IPS-18c (cell line): ENCODE results near the gene PCDHGA6.
"Not testable (repeated sequence)": the region's sequence is repeated elsewhere in the genome, so short reads cannot be mapped to it uniquely, and the experiment has no call there.

Experiments
- H3K4me3 ChIP-seq: 2 replicates; pipeline ENCODE4 v1.7.0; 2013; ENCODE audit warnings: low read depth, mild to moderate bottlenecking, low read length, moderate library complexity; ENCODE audit not compliant: insufficient read depth
- H3K9me3 ChIP-seq: one replicate; pipeline ENCODE4 v1.6.1; 2013; ENCODE audit warnings: mild to moderate bottlenecking, low read length, moderate library complexity; ENCODE audit not compliant: control insufficient read depth, insufficient read depth

Gene PCDHGA6

DNA sequence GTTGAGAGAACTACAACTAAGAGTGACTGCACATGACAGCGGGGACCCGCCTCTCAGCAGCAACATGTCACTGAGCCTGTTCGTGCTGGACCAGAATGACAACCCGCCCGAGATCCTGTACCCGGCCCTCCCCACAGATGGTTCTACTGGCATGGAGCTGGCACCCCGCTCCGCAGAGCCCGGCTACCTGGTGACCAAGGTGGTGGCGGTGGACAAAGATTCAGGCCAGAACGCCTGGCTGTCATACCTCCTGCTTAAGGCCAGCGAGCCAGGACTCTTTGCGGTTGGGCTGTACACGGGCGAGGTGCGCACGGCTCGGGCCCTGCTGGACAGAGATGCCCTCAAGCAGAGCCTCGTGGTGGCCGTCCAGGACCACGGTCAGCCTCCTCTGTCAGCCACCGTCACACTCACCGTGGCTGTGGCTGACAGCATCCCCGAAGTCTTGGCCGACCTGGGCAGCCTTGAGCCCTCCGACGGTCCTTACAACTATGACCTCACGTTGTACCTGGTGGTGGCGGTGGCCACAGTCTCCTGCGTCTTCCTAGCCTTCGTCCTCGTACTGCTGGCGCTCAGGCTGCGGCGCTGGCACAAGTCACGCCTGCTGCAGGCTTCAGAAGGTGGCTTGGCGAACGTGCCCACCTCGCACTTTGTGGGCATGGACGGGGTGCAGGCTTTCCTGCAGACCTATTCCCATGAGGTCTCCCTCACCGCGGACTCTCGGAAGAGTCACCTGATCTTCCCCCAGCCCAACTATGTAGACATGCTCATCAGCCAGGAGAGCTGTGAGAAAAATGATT lies 11.0 kb downstream of the PCDHGA6 start:
- H3K4me3 ChIP-seq = no peak overlapping the region
- peaks cover 22% of the 10 kb centered on the region for H3K9me3 ChIP-seq

DNA sequence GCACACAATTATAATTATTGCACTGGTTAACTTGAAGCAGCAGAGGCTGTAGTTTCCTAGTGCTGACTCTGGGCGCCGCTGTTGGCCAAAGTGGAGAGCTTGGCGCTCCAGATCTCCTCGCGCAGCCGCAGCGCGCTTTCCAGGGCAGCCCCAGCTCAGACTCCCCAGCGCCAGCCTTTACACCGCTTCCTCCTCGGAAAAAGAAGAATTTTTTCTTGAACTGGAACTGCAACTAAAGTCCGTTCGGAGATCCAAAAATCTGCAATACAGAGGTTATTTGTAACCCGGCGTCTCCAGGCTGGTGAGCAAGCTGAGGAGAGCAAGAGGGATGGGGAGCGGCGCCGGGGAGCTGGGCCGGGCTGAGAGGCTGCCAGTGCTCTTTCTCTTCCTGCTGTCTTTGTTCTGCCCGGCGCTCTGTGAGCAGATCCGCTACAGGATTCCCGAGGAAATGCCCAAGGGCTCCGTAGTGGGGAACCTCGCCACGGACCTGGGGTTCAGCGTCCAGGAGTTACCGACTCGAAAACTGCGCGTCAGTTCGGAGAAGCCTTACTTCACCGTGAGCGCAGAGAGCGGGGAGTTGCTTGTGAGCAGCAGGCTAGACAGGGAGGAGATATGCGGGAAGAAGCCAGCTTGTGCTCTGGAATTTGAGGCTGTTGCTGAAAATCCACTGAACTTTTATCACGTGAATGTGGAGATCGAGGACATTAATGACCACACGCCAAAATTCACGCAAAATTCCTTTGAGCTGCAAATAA lies 14.0 kb downstream of the PCDHGA6 start, which contains the start of gene PCDHGB4:
PCDHGB4 (plus strand) TSS at position 142 of the 755 bp plus-strand sequence; CDS start at position 329, 187 bp downstream.
- peaks cover 19% of the 10 kb centered on the region for H3K9me3 ChIP-seq
- not testable (repeated sequence) for H3K4me3 ChIP-seq

DNA sequence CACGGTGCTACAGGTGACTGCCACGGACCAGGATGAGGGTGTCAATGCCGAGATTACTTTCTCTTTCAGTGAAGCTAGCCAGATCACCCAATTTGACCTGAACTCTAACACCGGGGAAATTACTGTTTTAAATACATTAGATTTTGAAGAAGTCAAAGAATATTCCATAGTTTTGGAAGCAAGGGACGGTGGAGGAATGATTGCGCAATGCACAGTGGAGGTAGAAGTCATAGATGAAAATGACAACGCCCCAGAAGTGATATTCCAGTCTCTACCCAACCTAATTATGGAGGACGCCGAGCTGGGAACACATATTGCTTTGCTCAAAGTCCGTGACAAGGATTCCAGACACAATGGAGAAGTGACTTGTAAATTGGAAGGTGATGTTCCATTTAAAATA lies 15.0 kb downstream of the PCDHGA6 start:
- Histone ChIP-seq H3K9me3 (peaks cover 24% of the 10 kb centered on the region), H3K4me3 (peak overlapping the region; percentile 20; the same call in 1 of the 2 replicates)

DNA sequence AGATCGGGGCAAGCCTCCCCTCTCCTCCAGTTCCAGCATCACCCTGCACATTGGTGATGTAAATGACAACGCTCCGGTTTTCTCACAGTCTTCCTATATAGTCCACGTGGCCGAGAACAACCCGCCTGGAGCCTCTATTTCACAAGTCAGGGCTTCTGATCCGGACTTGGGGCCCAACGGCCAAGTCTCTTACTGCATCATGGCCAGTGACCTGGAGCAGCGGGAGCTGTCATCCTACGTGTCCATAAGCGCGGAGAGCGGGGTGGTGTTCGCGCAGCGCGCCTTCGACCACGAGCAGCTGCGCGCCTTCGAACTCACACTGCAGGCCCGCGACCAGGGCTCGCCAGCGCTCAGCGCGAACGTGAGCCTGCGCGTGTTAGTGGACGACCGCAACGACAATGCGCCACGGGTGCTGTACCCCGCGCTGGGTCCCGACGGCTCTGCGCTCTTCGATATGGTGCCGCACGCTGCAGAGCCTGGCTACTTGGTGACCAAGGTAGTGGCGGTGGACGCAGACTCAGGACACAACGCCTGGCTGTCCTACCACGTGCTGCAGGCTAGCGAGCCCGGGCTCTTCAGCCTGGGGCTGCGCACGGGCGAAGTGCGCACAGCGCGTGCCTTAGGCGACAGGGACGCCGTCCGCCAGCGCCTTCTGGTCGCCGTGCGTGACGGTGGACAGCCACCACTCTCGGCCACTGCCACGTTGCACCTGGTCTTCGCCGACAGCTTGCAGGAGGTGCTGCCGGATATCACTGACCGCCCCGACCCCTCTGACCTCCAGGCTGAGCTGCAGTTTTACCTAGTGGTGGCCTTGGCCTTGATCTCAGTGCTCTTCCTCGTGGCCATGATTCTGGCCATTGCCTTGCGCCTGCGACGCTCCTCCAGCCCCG lies 15.7 kb downstream of the PCDHGA6 start:
- Histone ChIP-seq H3K9me3 (peaks cover 22% of the 10 kb centered on the region), H3K4me3 (peak overlapping the region; percentile 20; the same call in 1 of the 2 replicates)

GRCh38 chr5:141392429-141393198 lies 18.9 kb downstream of the PCDHGA6 start, which contains the start of gene PCDHGA8:
Gene PCDHGA8, plus strand, starts transcription at chr5:141392633. Its CDS starts 181 bp downstream, at chr5:141392814.
- Histone ChIP-seq H3K4me3 (no peak within 1 kb of the TSS; the same call in 1 of the 2 replicates), H3K9me3 (peaks cover 22% of the 10 kb centered on the region)

DNA sequence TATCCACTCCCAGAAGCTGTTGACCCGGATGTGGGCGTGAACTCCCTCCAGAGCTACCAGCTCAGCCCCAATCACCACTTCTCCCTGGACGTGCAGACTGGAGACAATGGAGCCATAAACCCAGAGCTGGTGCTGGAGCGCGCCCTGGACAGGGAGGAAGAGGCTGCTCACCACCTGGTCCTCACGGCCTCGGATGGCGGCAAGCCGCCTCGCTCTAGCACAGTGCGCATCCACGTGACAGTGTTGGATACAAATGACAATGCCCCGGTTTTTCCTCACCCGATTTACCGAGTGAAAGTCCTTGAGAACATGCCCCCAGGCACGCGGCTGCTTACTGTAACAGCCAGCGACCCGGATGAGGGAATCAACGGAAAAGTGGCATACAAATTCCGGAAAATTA lies 19.6 kb downstream of the PCDHGA6 start:
- Histone ChIP-seq H3K9me3 (peaks cover 20% of the 10 kb centered on the region), H3K4me3 (no peak overlapping the region)

DNA sequence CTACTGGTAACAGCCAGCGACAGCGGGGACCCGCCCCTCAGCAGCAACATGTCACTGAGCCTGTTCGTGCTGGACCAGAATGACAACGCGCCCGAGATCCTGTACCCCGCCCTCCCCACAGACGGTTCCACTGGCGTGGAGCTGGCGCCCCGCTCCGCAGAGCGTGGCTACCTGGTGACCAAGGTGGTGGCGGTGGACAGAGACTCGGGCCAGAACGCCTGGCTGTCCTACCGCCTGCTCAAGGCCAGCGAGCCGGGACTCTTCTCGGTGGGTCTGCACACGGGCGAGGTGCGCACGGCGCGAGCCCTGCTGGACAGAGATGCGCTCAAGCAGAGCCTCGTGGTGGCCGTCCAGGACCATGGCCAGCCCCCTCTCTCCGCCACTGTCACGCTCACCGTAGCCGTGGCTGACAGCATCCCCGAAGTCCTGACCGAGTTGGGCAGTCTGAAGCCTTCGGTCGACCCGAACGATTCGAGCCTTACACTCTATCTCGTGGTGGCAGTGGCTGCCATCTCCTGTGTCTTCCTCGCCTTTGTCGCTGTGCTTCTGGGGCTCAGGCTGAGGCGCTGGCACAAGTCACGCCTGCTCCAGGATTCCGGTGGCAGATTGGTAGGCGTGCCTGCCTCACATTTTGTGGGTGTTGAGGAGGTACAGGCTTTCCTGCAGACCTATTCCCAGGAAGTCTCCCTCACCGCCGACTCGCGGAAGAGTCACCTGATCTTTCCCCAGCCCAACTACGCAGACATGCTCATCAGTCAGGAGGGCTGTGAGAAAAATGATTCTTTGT lies 20.9 kb downstream of the PCDHGA6 start:
- peaks cover 21% of the 10 kb centered on the region for H3K9me3 ChIP-seq
- H3K4me3 ChIP-seq = not testable (repeated sequence)

DNA sequence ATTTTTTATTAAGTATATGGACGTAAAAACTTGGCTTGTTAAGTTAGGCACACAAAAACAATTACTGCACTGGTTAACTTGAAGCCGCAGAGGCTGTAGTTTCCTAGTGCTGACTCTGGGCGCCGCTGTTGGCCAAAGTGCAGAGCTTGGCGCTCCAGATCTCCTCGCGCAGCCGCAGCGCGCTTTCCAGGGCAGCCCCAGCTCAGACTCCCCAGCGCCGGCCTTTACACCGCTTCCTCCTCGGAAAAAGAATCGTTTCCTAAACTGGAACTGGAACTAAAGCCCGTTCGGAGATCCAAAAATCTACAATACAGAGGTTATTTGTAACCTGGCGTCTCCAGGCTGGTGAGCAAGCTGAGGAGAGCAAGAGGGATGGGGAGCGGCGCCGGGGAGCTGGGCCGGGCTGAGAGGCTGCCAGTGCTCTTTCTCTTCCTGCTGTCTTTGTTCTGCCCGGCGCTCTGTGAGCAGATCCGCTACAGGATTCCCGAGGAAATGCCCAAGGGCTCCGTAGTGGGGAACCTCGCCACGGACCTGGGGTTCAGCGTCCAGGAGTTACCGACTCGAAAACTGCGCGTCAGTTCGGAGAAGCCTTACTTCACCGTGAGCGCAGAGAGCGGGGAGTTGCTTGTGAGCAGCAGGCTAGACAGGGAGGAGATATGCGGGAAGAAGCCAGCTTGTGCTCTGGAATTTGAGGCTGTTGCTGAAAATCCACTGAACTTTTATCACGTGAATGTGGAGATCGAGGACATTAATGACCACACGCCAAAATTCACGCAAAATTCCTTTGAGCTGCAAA lies 24.3 kb downstream of the PCDHGA6 start, which contains the start of gene PCDHGB5:
PCDHGB5 (plus strand) TSS at position 192 of the 796 bp plus-strand sequence; CDS start at position 373, 181 bp downstream.
- Histone ChIP-seq H3K9me3 (peaks cover 25% of the 10 kb centered on the region), H3K4me3 (peak within 1 kb of the TSS; percentile 28; the same call in 1 of the 2 replicates)

DNA sequence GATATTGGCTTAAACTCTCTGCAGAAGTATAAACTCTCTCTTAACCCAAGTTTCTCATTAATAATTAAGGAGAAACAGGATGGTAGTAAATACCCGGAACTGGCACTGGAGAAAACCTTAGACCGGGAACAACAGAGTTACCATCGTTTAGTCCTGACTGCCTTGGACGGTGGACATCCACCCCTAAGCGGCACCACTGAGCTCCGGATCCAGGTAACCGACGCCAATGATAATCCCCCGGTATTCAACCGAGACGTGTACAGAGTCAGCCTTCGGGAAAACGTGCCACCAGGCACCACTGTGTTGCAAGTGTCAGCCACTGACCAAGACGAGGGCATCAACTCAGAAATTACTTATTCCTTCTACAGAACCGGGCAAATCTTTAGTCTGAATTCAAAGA lies 24.9 kb downstream of the PCDHGA6 start:
- Histone ChIP-seq H3K9me3 (peaks cover 19% of the 10 kb centered on the region), H3K4me3 (no peak overlapping the region)

DNA sequence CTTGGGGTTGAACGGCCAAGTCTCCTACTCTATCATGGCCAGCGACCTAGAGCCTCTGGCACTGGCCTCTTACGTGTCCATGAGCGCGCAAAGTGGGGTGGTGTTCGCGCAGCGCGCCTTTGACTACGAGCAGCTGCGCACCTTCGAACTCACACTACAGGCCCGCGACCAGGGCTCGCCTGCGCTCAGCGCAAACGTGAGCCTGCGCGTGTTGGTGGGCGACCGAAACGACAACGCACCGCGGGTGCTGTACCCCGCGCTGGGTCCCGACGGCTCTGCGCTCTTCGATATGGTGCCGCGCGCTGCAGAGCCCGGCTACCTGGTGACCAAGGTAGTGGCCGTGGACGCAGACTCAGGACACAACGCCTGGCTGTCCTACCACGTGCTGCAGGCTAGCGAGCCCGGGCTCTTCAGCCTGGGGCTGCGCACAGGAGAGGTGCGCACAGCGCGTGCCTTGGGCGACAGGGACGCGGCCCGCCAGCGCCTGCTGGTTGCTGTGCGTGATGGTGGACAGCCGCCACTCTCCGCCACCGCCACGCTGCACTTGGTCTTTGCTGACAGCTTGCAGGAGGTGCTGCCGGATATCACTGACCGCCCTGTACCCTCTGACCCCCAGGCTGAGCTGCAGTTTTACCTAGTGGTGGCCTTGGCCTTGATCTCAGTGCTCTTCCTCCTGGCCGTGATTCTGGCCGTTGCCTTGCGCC lies 26.0 kb downstream of the PCDHGA6 start:
- Histone ChIP-seq H3K9me3 (peaks cover 15% of the 10 kb centered on the region), H3K4me3 (no peak overlapping the region)

DNA sequence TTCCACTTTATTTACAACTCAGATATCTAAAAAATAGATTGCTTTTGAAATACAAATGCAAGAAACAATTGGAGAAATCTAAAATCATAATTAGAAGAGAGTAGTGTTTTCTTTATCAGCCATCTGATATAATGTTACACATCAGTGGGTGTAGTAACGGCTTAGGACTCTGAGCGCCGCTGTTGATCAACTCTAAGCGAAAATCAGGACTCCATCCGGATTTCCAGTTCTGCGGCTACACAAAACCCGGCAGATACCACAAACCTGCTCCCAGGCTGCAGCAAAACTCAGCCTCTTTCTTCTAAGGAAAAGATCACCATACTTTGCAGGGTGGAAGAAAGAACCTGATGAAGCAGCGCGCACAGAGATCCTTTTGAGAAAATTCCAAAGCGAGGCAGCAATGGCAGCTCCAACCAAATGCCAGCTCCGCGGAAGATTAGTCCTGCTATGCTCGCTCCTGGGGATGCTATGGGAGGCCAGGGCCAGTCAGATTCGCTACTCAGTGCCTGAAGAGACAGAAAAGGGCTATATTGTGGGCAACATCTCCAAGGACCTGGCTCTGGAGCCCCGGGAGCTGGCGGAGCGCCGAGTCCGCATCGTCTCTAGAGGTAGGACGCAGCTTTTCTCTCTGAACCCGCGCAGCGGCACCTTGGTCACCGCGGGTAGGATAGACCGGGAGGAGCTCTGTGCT lies 29.0 kb downstream of the PCDHGA6 start, which contains the start of gene PCDHGA9:
PCDHGA9 (plus strand) TSS at position 226 of the 691 bp plus-strand sequence; CDS start at position 401, 175 bp downstream.
- Histone ChIP-seq H3K4me3 (no peak within 1 kb of the TSS), H3K9me3 (peaks cover 15% of the 10 kb centered on the region)

DNA sequence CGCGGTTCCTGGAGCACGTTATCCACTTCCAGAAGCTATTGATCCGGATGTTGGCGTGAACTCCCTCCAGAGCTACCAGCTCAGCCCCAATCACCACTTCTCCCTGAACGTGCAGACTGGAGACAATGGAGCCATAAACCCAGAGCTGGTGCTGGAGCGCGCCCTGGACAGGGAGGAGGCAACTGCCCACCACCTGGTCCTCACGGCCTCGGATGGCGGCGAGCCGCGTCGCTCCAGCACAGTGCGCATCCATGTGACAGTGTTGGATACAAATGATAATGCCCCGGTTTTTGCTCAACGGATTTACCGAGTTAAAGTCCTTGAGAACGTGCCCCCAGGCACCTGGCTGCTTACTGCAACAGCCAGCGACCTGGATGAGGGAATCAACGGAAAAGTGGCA lies 29.7 kb downstream of the PCDHGA6 start:
- Histone ChIP-seq H3K4me3 (no peak overlapping the region), H3K9me3 (peaks cover 13% of the 10 kb centered on the region)

DNA sequence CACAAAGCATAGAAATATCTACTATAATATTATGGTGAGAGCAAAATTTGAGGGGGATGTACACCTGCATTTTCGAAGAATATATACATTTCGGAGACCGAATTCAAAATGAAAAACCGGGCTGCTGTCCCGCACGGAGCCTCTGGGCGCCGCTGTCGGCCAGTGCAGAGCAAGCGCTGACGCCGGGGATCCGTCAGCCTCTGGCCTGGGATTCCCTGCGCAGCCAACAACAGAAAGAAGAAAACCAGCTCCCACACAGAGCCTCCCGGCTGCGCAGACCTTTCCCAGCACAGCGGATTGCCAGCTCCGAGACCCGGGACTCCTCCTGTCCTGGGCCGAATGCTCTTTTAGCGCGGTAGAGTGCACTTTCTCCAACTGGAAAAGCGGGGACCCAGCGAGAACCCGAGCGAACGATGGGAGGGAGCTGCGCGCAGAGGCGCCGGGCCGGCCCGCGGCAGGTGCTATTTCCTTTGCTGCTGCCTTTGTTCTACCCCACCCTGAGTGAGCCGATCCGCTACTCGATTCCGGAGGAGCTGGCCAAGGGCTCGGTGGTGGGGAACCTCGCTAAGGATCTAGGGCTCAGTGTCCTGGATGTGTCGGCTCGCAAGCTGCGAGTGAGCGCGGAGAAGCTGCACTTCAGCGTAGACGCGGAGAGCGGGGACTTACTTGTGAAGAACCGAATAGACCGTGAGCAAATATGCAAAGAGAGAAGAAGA lies 34.3 kb downstream of the PCDHGA6 start, which contains the start of gene PCDHGB6:
PCDHGB6 (plus strand) TSS at position 232 of the 716 bp plus-strand sequence; CDS start at position 414, 182 bp downstream.
- peak within 1 kb of the TSS; percentile 73 for H3K4me3 ChIP-seq
- H3K9me3 ChIP-seq = not testable (repeated sequence)
